Endodermal cell (in vitro differentiated cells): Measurements from ENCODE around the gene FOXE3. TPM values are rescaled to one million over a fixed set of nuclear protein-coding genes. Genes with fewer than 3 reads are reported as not detected.

Experiments
- DNase-seq: peaks from one replicate; pipeline ENCODE4 v3.0.0-alpha.2; 2017
- H3K27ac ChIP-seq: 2 replicates; pipeline ENCODE4 v1.5.1; 2013; ENCODE audit warnings: mild to moderate bottlenecking, low read depth, low read length, moderate library complexity
- H3K27me3 ChIP-seq: 2 replicates; pipeline ENCODE4 v1.6.1; 2013; ENCODE audit warnings: mild to moderate bottlenecking, low read length, moderate library complexity; ENCODE audit not compliant: insufficient read depth, control insufficient read depth, poor library complexity, severe bottlenecking
- H3K36me3 ChIP-seq: 2 replicates; pipeline ENCODE4 v1.7.0; 2013; ENCODE audit warnings: mild to moderate bottlenecking, low read length, moderate library complexity; ENCODE audit not compliant: control insufficient read depth, insufficient read depth
- H3K4me1 ChIP-seq: one replicate; pipeline ENCODE4 v1.7.0; 2013; ENCODE audit warnings: low read length; ENCODE audit not compliant: control insufficient read depth, insufficient read depth
- H3K4me3 ChIP-seq: 2 replicates; pipeline ENCODE4 v1.5.1; 2013; ENCODE audit warnings: mild to moderate bottlenecking, low read length, moderate library complexity
- H3K9ac ChIP-seq: 2 replicates; pipeline ENCODE4 v1.6.1; 2013; ENCODE audit warnings: mild to moderate bottlenecking, low read length, moderate library complexity; ENCODE audit not compliant: poor library complexity, severe bottlenecking; ENCODE audit errors: extremely low read depth
- H3K9me3 ChIP-seq: 2 replicates; pipeline ENCODE4 v1.6.1; 2013; ENCODE audit warnings: mild to moderate bottlenecking, low read length, moderate library complexity; ENCODE audit not compliant: control insufficient read depth
- H3K27ac Mint-ChIP-seq: 2 replicates; pipeline ENCODE4 v1.8.0; 2020; ENCODE audit warnings: mixed read lengths
- H3K27me3 Mint-ChIP-seq: 2 replicates; pipeline ENCODE4 v1.8.0; 2021; ENCODE audit warnings: mild to moderate bottlenecking, mixed read lengths; ENCODE audit not compliant: insufficient read depth
- H3K36me3 Mint-ChIP-seq: 2 replicates; pipeline ENCODE4 v1.8.0; 2020; ENCODE audit warnings: low read depth, mixed read lengths
- H3K4me1 Mint-ChIP-seq: 2 replicates; pipeline ENCODE4 v1.8.0; 2020; ENCODE audit warnings: mixed read lengths
- H3K4me3 Mint-ChIP-seq: 2 replicates; pipeline ENCODE4 v1.8.0; 2020; ENCODE audit warnings: mild to moderate bottlenecking, moderate library complexity, mixed read lengths
- H3K9me3 Mint-ChIP-seq: 2 replicates; pipeline ENCODE4 v1.8.0; 2020; ENCODE audit warnings: mild to moderate bottlenecking, mixed read lengths
- WGBS, 2 experiments: methylation state at CpG; one replicate each; pipeline versions ENCODE4 v1.1.5 to v1.1.7; 2013; ENCODE audit warnings: missing lambda C conversion rate in 2 of 2, mixed read lengths in 1 of 2; ENCODE audit not compliant: insufficient coverage in 1 of 2, insufficient read length in 1 of 2; 5-methylcytosine and 5-hydroxymethylcytosine counted together
- total RNA-seq, 2 donors: library from RNA; stranded (reverse); fragmentation: NEBNext Ultra II Directional in 1 of 2; extraction: Animal tissue kit (Norgen Biotek cat#: 25700) in 1 of 2; gene quantifications; 2 replicates in 1 of 2; 3 replicates in 1 of 2; pipeline ENCODE4 v1.2.1, GENCODE V29; 2021
- TF ChIP-seq, protein P1 (sequence below): fragments of 200-600 bp; sonication (generic); conservative IDR thresholded peaks from 2 replicates; pipeline ENCODE4 v1.5.0; 2021; ENCODE audit warnings: antibody characterized with exemption, mild to moderate bottlenecking

The FOXE3 gene
- total RNA-seq, 2 donors from 2014 or later = not detected

DNA sequence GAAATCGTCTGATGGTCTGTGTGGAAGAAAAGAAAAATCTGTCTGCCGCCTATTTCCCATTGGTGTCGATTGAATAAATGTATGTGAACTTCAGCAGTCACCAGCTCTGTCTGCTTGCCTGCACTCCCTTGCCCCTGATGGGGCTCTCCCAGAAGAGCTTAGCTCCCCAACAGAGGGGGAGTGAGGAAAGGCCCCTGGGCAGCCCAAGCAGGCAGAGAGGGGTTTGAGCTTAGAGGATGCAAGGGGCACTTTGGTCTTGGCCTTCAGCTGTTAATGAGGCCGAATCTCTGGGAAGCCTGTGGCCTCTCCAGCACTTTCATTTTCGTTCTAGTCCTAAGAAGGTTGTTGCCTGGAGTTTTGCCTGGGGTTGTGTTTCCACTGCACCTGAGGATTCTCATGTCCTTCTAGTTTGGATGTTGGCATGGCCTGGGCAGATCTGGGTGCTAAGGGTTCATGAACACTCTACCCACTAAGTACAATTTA, 24.6 kb downstream of the FOXE3 start:
- Histone ChIP-seq H3K9ac (no peak overlapping the region), H3K4me1 (peaks cover 8% of the 10 kb centered on the region), H3K27ac (no peak overlapping the region), H3K27me3 (peaks cover 94% of the 10 kb centered on the region), H3K9me3 (no peaks in the 10 kb centered on the region), H3K36me3 (no peaks in the 10 kb centered on the region), H3K4me3 (no peak overlapping the region)
- no peak overlapping the region for H3K4me3 Mint-ChIP-seq
- 19 to 21% methylated on average over 3 to 5 of the region's 5 CpGs for WGBS, 2 experiments
- peaks cover 22% of the 10 kb centered on the region for H3K27me3 Mint-ChIP-seq
- DNase-seq = peak; percentile 61
- peaks cover 25% of the 10 kb centered on the region for H3K4me1 Mint-ChIP-seq
- H3K27ac Mint-ChIP-seq = no peak overlapping the region
- TF ChIP-seq, protein P1, sequence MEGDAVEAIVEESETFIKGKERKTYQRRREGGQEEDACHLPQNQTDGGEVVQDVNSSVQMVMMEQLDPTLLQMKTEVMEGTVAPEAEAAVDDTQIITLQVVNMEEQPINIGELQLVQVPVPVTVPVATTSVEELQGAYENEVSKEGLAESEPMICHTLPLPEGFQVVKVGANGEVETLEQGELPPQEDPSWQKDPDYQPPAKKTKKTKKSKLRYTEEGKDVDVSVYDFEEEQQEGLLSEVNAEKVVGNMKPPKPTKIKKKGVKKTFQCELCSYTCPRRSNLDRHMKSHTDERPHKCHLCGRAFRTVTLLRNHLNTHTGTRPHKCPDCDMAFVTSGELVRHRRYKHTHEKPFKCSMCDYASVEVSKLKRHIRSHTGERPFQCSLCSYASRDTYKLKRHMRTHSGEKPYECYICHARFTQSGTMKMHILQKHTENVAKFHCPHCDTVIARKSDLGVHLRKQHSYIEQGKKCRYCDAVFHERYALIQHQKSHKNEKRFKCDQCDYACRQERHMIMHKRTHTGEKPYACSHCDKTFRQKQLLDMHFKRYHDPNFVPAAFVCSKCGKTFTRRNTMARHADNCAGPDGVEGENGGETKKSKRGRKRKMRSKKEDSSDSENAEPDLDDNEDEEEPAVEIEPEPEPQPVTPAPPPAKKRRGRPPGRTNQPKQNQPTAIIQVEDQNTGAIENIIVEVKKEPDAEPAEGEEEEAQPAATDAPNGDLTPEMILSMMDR = no peak
- no peaks in the 10 kb centered on the region for H3K36me3 Mint-ChIP-seq
- no peaks in the 10 kb centered on the region for H3K9me3 Mint-ChIP-seq

GRCh38 chr1:47441450-47442106, 25.5 kb downstream of the FOXE3 start:
- H3K9me3 Mint-ChIP-seq = no peaks in the 10 kb centered on the region
- Histone ChIP-seq H3K27me3 (peaks cover 94% of the 10 kb centered on the region), H3K9ac (no peak overlapping the region), H3K27ac (no peak overlapping the region), H3K4me1 (peaks cover 8% of the 10 kb centered on the region), H3K36me3 (no peaks in the 10 kb centered on the region), H3K9me3 (no peaks in the 10 kb centered on the region), H3K4me3 (no peak overlapping the region)
- H3K4me1 Mint-ChIP-seq = peaks cover 23% of the 10 kb centered on the region
- H3K36me3 Mint-ChIP-seq = no peaks in the 10 kb centered on the region
- H3K27ac Mint-ChIP-seq = no peak overlapping the region
- no peak overlapping the region for H3K4me3 Mint-ChIP-seq
- peaks cover 13% of the 10 kb centered on the region for H3K27me3 Mint-ChIP-seq
- peak; percentile 33 for DNase-seq
- TF ChIP-seq, protein P1 = no peak
- 45 to 67% methylated on average over 2 to 3 of the region's 3 CpGs for WGBS, 2 experiments

DNA sequence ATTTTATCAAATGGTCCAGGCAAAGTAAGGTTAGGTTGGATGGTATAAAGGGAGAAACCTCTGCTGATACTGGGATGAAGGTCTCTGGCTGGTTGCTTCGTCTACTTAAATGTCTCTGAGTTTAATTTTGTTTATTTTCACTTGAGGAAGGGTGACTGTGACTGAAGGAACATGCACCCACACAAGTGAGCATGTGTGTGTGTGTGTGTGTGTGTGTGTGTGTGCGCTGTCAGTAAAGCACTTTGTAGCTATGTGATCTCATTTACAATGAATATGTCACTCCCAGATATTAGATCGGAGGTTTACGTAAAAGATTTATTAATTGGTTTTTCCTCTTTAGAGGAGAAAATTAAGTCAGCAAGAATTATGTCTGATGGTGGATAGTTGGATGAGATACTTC, 26.1 kb downstream of the FOXE3 start:
- H3K27ac Mint-ChIP-seq = no peak overlapping the region
- peaks cover 9% of the 10 kb centered on the region for H3K27me3 Mint-ChIP-seq
- peaks cover 94% of the 10 kb centered on the region for H3K27me3 ChIP-seq
- peaks cover 8% of the 10 kb centered on the region for H3K4me1 ChIP-seq
- no peak for DNase-seq
- H3K4me1 Mint-ChIP-seq = peaks cover 22% of the 10 kb centered on the region
- no peak overlapping the region for H3K27ac ChIP-seq
- H3K4me3 Mint-ChIP-seq = no peak overlapping the region
- no peak overlapping the region for H3K9ac ChIP-seq
- no peaks in the 10 kb centered on the region for H3K9me3 ChIP-seq
- no peak overlapping the region for H3K4me3 ChIP-seq
- H3K9me3 Mint-ChIP-seq = no peaks in the 10 kb centered on the region
- TF ChIP-seq, protein P1 = no peak
- no peaks in the 10 kb centered on the region for H3K36me3 ChIP-seq
- 73 to 91% methylated on average over 3 to 4 of the region's 4 CpGs for WGBS, 2 experiments
- no peaks in the 10 kb centered on the region for H3K36me3 Mint-ChIP-seq
